ENCODE data around the gene LRRC8B.
"Not testable (repeated sequence)": the region's sequence is repeated elsewhere in the genome, so short reads cannot be mapped to it uniquely, and the experiment has no call there.

- TF ChIP-seq CTCF (conservative IDR thresholded peaks at IDR 0.05); EZH2 (IDR thresholded peaks at IDR 0.05; ENCODE audit: low read depth): not testable (repeated sequence)
Measured at GRCh38 chr1:89543632-89544031, 19.0 kb downstream of the LRRC8B start.
